ENCODE measurements around the gene CAMK2G.

GRCh38 chr10:73858013-73858708 is 16.2 kb downstream of the CAMK2G start:
- TF ChIP-seq EZH2phosphoT487 (conservative IDR thresholded peaks at IDR 0.05; ENCODE audit: low read length) (no peak), CTCF (IDR thresholded peaks at IDR 0.05; ENCODE audit: insufficient read depth, low read length, poor library complexity, severe bottlenecking) (no peak)

Measured in SU-DHL-6 (cell line).